Activated CD8-positive, alpha-beta memory T cell treated with anti-CD3 and anti-CD28 coated beads, Interleukin-2, amount 50 U/mL, for 4 hours (primary cell): ENCODE results near the gene CCNY.
"Not testable (repeated sequence)": the region's sequence is repeated elsewhere in the genome, so short reads cannot be mapped to it uniquely, and the experiment has no call there.

Experiments
- DNase-seq: peaks from one replicate; pipeline ENCODE4 v3.0.0-alpha.2; 2020

Gene CCNY

GRCh38 chr10:35335133-35336083 is 901 bp upstream of the CCNY start:
- peak; percentile 29 for DNase-seq

GRCh38 chr10:35336921-35337823 is 863 bp downstream of the CCNY start:
- DNase-seq, result peak; percentile 36

- no peak for DNase-seq
These were observed 3.6 kb downstream of the CCNY start for GRCh38 chr10:35339942-35340341.

- DNase-seq, result no peak
These were observed 4.7 kb downstream of the CCNY start for GRCh38 chr10:35340975-35341374.

- no peak for DNase-seq
These were observed 5.2 kb downstream of the CCNY start for GRCh38 chr10:35341521-35341920.

- DNase-seq, result no peak
These were observed 6.0 kb downstream of the CCNY start for GRCh38 chr10:35342183-35342753.

DNA sequence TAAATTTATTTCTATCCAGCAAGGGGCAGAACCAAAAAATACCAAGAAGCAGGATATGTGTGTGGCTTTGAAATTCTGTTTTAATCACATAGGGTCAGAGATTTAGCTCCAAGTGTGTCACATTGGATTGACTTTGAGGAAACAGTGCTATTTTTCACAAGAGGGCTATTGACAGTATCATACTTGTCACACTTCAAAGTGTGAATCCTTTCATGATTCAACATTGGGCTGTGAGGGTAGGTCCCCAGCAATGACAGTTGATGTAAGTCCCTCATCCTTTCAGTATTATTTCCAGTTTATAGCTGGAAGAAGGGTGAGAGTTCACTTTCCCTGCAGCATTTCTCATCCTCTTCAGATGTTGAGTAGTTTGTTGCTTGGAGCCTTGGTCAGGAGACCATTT is 7.4 kb downstream of the CCNY start:
- no peak for DNase-seq

DNA sequence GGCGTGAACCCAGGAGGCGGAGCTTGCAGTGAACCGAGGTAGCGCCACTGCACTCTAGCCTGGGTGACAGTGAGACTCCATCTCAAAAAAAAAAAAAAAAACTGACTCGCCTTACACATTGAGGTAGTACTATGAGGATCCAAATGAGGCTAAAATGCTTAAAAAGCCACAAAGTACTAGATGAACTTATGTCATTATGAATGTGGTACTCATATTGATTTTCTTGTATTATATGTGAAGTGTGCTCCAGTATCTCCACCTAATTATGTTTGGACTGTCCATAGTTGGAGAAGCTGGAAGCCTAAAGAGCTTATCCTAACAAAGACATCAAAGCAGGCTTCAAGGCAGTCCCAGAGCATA is 9.1 kb downstream of the CCNY start:
- DNase-seq, result no peak

GRCh38 chr10:35346248-35346647 is 9.9 kb downstream of the CCNY start:
- DNase-seq, result no peak

DNA sequence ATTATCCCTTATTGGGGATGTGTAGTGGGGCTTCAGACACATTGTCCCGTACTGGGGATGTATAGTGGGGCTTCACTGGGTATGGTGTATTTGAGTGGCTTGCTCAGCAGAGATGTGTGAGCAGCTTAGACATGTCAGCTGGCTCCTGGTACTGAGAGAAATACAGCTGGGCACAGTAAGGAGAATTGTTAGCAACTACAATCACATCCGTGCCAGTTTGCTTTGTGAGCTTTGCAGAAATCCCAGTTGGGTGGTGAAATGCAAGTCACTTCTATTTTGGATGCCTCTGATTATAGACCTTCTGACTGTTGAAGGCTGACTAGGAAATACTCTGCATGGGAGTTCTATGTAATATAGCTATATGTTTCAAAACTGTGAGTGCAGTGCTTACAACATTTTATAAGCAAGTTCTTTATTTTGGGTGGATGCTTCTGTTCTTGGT is 10.8 kb downstream of the CCNY start:
- DNase-seq, result no peak

DNA sequence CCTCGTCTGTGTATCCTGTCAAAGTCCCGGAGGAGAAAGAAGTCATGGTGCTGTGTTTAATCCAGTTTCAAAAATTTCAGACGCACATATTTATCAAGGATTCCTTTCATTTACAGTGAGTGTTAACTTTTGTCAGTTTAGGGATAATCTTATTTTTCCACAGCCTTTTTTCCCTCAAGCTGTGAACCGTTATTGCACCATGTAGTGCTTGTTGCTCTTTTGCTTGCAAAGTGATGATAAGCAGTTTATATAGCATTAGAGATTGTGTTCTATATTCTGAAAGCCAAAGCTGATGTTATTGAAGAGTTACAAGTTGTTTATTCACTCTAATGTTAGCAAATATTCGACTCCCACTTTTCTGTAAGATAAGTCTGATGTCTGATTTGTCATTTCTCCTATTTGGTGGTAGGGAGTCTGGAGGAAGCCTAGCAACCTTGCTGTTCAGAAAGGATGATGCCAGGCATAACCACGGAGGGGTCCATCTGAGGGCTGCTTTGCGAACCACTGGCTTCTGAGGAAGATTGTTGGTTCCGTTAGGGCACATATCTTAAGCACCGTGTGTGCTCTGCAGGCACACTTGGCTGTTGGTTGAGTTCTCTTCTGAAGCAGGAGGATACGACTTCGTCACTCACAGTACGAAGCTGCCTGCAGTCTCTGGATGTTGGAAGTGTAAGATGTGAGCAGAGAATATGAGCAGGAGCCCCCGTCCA is 11.7 kb downstream of the CCNY start:
- DNase-seq, result no peak

- DNase-seq, result no peak
These were observed 12.5 kb downstream of the CCNY start for GRCh38 chr10:35348609-35349388.

- no peak for DNase-seq
These were observed 13.1 kb downstream of the CCNY start for GRCh38 chr10:35349389-35349915.

- DNase-seq, result no peak
These were observed 14.7 kb downstream of the CCNY start for GRCh38 chr10:35351021-35351420.

- DNase-seq, result no peak
These were observed 15.8 kb downstream of the CCNY start for GRCh38 chr10:35352097-35352496.

DNA sequence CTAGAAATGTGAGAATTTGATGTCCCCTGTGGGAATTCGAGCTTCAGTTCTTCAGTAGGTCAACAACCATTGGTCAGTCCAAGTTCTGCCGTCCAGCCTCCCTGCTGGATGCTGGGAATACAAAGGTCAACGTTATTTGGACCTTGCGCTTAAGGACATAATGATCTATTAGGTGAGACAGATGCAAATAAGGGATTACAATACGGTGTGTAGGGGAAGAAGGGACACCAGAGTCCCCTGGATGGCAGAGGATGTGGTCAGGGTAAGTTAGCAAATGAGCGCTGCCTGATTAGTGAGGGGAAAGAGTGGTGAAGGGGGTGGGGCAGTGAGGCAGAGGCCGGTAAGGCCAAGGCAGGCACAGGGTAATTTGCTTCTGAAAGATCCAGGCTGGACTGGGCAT is 16.2 kb downstream of the CCNY start:
- DNase-seq, result no peak

- no peak for DNase-seq
These were observed 17.1 kb downstream of the CCNY start for GRCh38 chr10:35353395-35353794.

DNA sequence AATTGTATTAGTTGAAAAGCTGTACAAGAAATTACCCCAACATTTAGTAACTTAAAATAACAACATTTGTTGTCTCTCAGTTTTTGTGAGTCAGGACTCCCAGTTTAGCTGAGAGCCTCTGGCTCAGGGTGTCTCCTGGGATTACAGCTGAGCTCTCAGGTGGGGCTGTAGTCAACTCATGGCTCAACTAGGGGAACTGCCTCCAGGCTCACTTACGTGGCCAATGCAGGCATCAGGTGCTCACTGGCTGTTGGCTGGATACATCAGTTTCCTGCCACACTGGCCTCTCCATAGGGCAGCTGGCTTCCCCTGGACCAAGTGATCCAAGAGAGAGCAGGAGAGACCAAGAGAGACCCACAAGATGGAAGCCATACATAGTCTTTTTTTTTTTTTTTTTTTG is 17.5 kb downstream of the CCNY start:
- no peak for DNase-seq

DNA sequence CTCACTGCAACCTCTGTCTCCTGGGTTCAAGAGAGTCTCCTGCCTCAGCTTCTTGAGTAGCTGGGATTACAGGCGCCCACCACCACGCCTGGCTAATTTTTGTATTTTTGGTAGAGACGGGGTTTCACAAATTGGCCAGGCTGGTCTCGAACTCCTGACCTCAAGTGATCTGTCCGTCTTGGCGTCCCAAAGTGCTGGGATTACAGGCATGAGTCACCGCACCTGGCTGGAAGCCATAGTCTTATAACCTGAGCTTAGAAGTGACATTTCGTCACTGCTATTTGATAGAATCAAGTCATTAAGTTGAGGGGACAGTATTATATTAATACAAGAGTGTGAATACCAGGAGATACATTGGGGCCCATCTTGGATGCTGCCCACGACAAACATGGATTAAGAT is 17.9 kb downstream of the CCNY start:
- not testable (repeated sequence) for DNase-seq

GRCh38 chr10:35355971-35356724 is 19.8 kb downstream of the CCNY start:
- no peak for DNase-seq

GRCh38 chr10:35356725-35357092 is 20.4 kb downstream of the CCNY start:
- DNase-seq, result no peak
